Measurements from ENCODE around the gene ATP13A2.

Gene ATP13A2

GRCh38 chr1:16961297-16962133 is 50.2 kb downstream of the ATP13A2 start:
- no peak overlapping the region for H3K4me3 ChIP-seq (ENCODE audit: low read depth, low read length)
- no peak for TF ChIP-seq CTCF (IDR thresholded peaks at IDR 0.05; ENCODE audit: low read depth, low read length, missing control alignments)
- no peak for DNase-seq (ENCODE audit: low read depth)

- peak; percentile 22 for DNase-seq (ENCODE audit: low read depth)
- TF ChIP-seq CTCF (IDR thresholded peaks at IDR 0.05; ENCODE audit: low read depth, low read length, missing control alignments) = peak; percentile 82
- H3K4me3 ChIP-seq (ENCODE audit: low read depth, low read length) = peak overlapping the region; percentile 43
Measured at GRCh38 chr1:16960560-16961296, 51.0 kb downstream of the ATP13A2 start.

GRCh38 chr1:16958475-16958874 is 53.3 kb downstream of the ATP13A2 start:
- no peak for DNase-seq (ENCODE audit: low read depth)
- TF ChIP-seq CTCF (IDR thresholded peaks at IDR 0.05; ENCODE audit: low read depth, low read length, missing control alignments) = no peak
- H3K4me3 ChIP-seq (ENCODE audit: low read depth, low read length) = no peak overlapping the region

GRCh38 chr1:16957731-16958130 is 54.0 kb downstream of the ATP13A2 start:
- H3K4me3 ChIP-seq (ENCODE audit: low read depth, low read length) = no peak overlapping the region
- TF ChIP-seq CTCF (IDR thresholded peaks at IDR 0.05; ENCODE audit: low read depth, low read length, missing control alignments) = no peak
- DNase-seq (ENCODE audit: low read depth) = no peak

GRCh38 chr1:16956775-16957174 is 55.0 kb downstream of the ATP13A2 start:
- H3K4me3 ChIP-seq (ENCODE audit: low read depth, low read length) = no peak overlapping the region
- no peak for DNase-seq (ENCODE audit: low read depth)
- TF ChIP-seq CTCF (IDR thresholded peaks at IDR 0.05; ENCODE audit: low read depth, low read length, missing control alignments) = no peak

- TF ChIP-seq CTCF (IDR thresholded peaks at IDR 0.05; ENCODE audit: low read depth, low read length, missing control alignments) = no peak
- DNase-seq (ENCODE audit: low read depth) = no peak
- H3K4me3 ChIP-seq (ENCODE audit: low read depth, low read length) = no peak overlapping the region
Measured at GRCh38 chr1:16955186-16955585, 56.5 kb downstream of the ATP13A2 start.

Data from GM12864 (cell line).